CD4-positive, alpha-beta T cell (primary cell): ENCODE data around the gene ZNF609. TPM values are rescaled to one million over a fixed set of nuclear protein-coding genes. Genes with fewer than 3 reads are reported as not detected.

Experiments used
- ATAC-seq: fragments of 200-7000 bp; cut with Tn5 transposase; one replicate; pipeline ENCODE4 v1.10.0; 2022; ENCODE audit warnings: mild to moderate bottlenecking; ENCODE audit not compliant: poor library complexity
- CTCF ChIA-PET: fragments of 350-600 bp; sonication (Branson Sonifier 250); formaldehyde crosslinking; loops from one replicate; lab custom pipeline; 2021; ENCODE audit warnings: antibody characterized with exemption, inconsistent platforms; lab: Charles Lee
- POLR2A ChIA-PET: fragments of 350-600 bp; sonication (Branson Sonifier 250); formaldehyde crosslinking; loops from one replicate; lab custom pipeline; 2021; ENCODE audit warnings: antibody characterized with exemption, inconsistent platforms; lab: Charles Lee
- DNase-seq, 14 experiments: peaks; one replicate each; pipeline ENCODE4 v3.0.0-alpha.2; 2013 to 2020; ENCODE audit warnings: mixed read lengths in 2 of 14
- H3K27ac ChIP-seq, 2 donors: one replicate each; pipeline versions ENCODE4 v1.5.1 to v1.7.0; 2013; ENCODE audit warnings: low read length in 2 of 2, low read depth in 1 of 2, mild to moderate bottlenecking in 1 of 2
- H3K27me3 ChIP-seq, 2 experiments: 1 replicate in 1 of 2; 2 replicates in 1 of 2; pipeline versions ENCODE4 v1.6.1 to v1.7.0; 2013; ENCODE audit warnings: low read length in 2 of 2, control low read depth in 1 of 2, mild to moderate bottlenecking in 1 of 2, moderate library complexity in 1 of 2; ENCODE audit not compliant: insufficient read depth in 2 of 2, control insufficient read depth in 1 of 2
- H3K36me3 ChIP-seq: one replicate; pipeline ENCODE4 v1.6.1; 2013; ENCODE audit warnings: low read length, control low read depth; ENCODE audit not compliant: insufficient read depth
- H3K4me1 ChIP-seq: one replicate; pipeline ENCODE4 v1.6.1; 2013; ENCODE audit warnings: low read length, control low read depth; ENCODE audit not compliant: insufficient read depth
- H3K4me3 ChIP-seq: one replicate; pipeline ENCODE4 v1.5.1; 2013; ENCODE audit warnings: mild to moderate bottlenecking, low read length, moderate library complexity
- H3K9me3 ChIP-seq, 2 experiments: 1 replicate in 1 of 2; 2 replicates in 1 of 2; pipeline versions ENCODE4 v1.6.1 to v1.7.0; 2013; ENCODE audit warnings: low read length in 2 of 2, mild to moderate bottlenecking in 2 of 2, control low read depth in 1 of 2, moderate library complexity in 1 of 2; ENCODE audit not compliant: control insufficient read depth in 1 of 2, insufficient read depth in 1 of 2
- H3K27ac Mint-ChIP-seq: one replicate; pipeline ENCODE4 v1.8.0; 2020; ENCODE audit warnings: mixed read lengths
- H3K27me3 Mint-ChIP-seq: one replicate; pipeline ENCODE4 v1.8.0; 2021; ENCODE audit warnings: mixed read lengths
- H3K36me3 Mint-ChIP-seq: one replicate; pipeline ENCODE4 v1.8.0; 2021; ENCODE audit warnings: low read depth, mixed read lengths
- H3K4me1 Mint-ChIP-seq: one replicate; pipeline ENCODE4 v1.8.0; 2021; ENCODE audit warnings: low read depth, mixed read lengths
- H3K4me3 Mint-ChIP-seq: one replicate; pipeline ENCODE4 v1.8.0; 2020; ENCODE audit warnings: mild to moderate bottlenecking, mixed read lengths
- H3K9me3 Mint-ChIP-seq: one replicate; pipeline ENCODE4 v1.8.0; 2020; ENCODE audit warnings: mixed read lengths
- CTCF ChIP-seq: fragments of 200-600 bp; IDR thresholded peaks from one replicate; pipeline ENCODE4 v1.8.0; 2022; ENCODE audit warnings: antibody characterized with exemption, mild to moderate bottlenecking
- intact Hi-C, 2 experiments: fragments of 100-400 bp; cut with DNase I in 1 of 2; cut with micrococcal nuclease in 1 of 2; formaldehyde crosslinking; loops; one replicate each; pipeline versions ENCODE4 v1.15.1 to v1.9.0; 2023 to 2025; cut with DNase I, micrococcal nuclease
- total RNA-seq, 174 experiments: library from RNA in 2 of 174; stranded (reverse) in 2 of 174; gene quantifications; one replicate each; pipeline ENCODE4 v1.2.3 and lab custom pipeline; 2021 to 2026

The ZNF609 gene
- total RNA-seq, 2 experiments from 2014 or later, result 62.4 to 65.3 TPM

- Mint-ChIP-seq H3K27me3 (no peaks in the 10 kb centered on the region), H3K27ac (peak overlapping the region; percentile 97), H3K9me3 (no peaks in the 10 kb centered on the region), H3K4me1 (peaks cover 49% of the 10 kb centered on the region), H3K4me3 (peak overlapping the region; percentile 18), H3K36me3 (peaks cover 43% of the 10 kb centered on the region)
- CTCF ChIA-PET, result interaction anchor here (0.8 kb wide), 1 partner anchor 15 kb away, joined by 4 read pairs; no protein-coding TSS in a partner anchor
- DNase-seq, result no peak
- H3K27ac ChIP-seq, result peak overlapping the region; percentile 31 to 42
- H3K4me1 ChIP-seq, result peaks cover 36% of the 10 kb centered on the region
- H3K4me3 ChIP-seq, result no peak overlapping the region
- no peak for TF ChIP-seq CTCF
- intact Hi-C loops, result loop anchor here in 1 of 2 experiments (2.0 to 10.0 kb wide), 3 partner anchors 29 to 465 kb away; no protein-coding TSS in a partner anchor
- ATAC-seq, result no peak
- POLR2A ChIA-PET, result interaction anchor here (0.7 to 1.5 kb wide), 12 partner anchors 9 to 276 kb away, joined by 3 to 13 read pairs (median 5); partner anchors contain the start of gene TRIP4
- peaks cover 22% of the 10 kb centered on the region for H3K36me3 ChIP-seq
- no peaks in the 10 kb centered on the region for H3K9me3 ChIP-seq
- H3K27me3 ChIP-seq, result no peaks in the 10 kb centered on the region
Observed at GRCh38 chr15:64429448-64429847, 30.9 kb upstream of the ZNF609 start.

- no peak for TF ChIP-seq CTCF
- H3K4me3 Mint-ChIP-seq, result peak overlapping the region; percentile 79
- Histone ChIP-seq H3K27me3 (no peaks in the 10 kb centered on the region), H3K36me3 (peaks cover 15% of the 10 kb centered on the region), H3K27ac (peak overlapping the region; percentile 31 to 52), H3K9me3 (no peaks in the 10 kb centered on the region), H3K4me3 (peak overlapping the region; percentile 12), H3K4me1 (peaks cover 36% of the 10 kb centered on the region)
- ChIA-PET POLR2A (interaction anchor here (0.6 to 1.9 kb wide), 26 partner anchors 9 to 926 kb away, joined by 3 to 22 read pairs (median 4); partner anchors contain the start of genes TRIP4 and ZNF609), CTCF (interaction anchor here (0.7 to 0.8 kb wide), 4 partner anchors 14 to 1784 kb away, joined by 3 to 4 read pairs (median 4); partner anchors contain the start of gene ZNF609)
- peak; percentile 91 for ATAC-seq
- intact Hi-C loops, result loop anchor here (1.0 to 10.0 kb wide), 8 partner anchors 15 to 465 kb away; no protein-coding TSS in a partner anchor
- peaks cover 37% of the 10 kb centered on the region for H3K36me3 Mint-ChIP-seq
- H3K27ac Mint-ChIP-seq, result peak overlapping the region; percentile 97
- no peaks in the 10 kb centered on the region for H3K9me3 Mint-ChIP-seq
- peak in 13 of 14 experiments; percentile 17 to 85 (median 37) for DNase-seq
- H3K4me1 Mint-ChIP-seq, result peaks cover 52% of the 10 kb centered on the region
- H3K27me3 Mint-ChIP-seq, result no peaks in the 10 kb centered on the region
Observed at GRCh38 chr15:64430000-64430735, 30.2 kb upstream of the ZNF609 start.

GRCh38 chr15:64437982-64438381 is 22.4 kb upstream of the ZNF609 start:
- Mint-ChIP-seq H3K36me3 (peaks cover 26% of the 10 kb centered on the region), H3K27ac (peak overlapping the region; percentile 10), H3K9me3 (no peaks in the 10 kb centered on the region), H3K4me3 (no peak overlapping the region), H3K27me3 (no peaks in the 10 kb centered on the region), H3K4me1 (peaks cover 48% of the 10 kb centered on the region)
- ChIA-PET POLR2A (interaction anchor here (1.0 to 1.4 kb wide), 4 partner anchors 11 to 51 kb away, joined by 3 to 5 read pairs (median 3); partner anchors contain the start of gene TRIP4), CTCF (no interaction called here)
- ATAC-seq (no peak), DNase-seq (no peak)
- TF ChIP-seq CTCF, result no peak
- H3K36me3 ChIP-seq, result peaks cover 8% of the 10 kb centered on the region
- no peaks in the 10 kb centered on the region for H3K9me3 ChIP-seq
- H3K4me1 ChIP-seq, result peaks cover 19% of the 10 kb centered on the region
- no peak overlapping the region for H3K4me3 ChIP-seq
- H3K27me3 ChIP-seq, result no peaks in the 10 kb centered on the region
- no peak overlapping the region for H3K27ac ChIP-seq
- intact Hi-C loops, result loop anchor here in 1 of 2 experiments (10.0 kb wide), 1 partner anchor 187 kb away; no protein-coding TSS in a partner anchor
